ENCODE results near the gene TESK2.

TESK2 gene

DNA sequence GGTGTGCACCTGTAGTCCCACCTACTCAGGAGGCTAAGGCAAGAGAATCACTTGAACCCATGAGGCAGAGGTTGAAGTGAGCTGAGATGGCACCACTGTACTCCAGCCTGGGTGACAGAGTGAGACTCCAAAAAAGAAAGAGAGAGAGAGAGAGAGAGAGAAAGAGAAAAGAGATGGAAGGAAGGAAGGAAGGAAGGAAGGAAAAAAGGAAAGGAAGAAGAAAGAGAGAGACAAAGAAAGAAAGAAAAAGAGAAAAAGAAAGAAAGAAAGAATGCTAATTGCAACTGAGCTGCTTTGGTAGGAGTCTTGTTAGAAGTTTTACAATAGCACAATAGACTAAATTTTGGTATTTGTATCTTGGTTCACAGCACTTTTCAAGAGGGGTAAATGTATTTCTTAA, 25.7 kb downstream of the TESK2 start:
- DNase-seq, result no peak

DNA sequence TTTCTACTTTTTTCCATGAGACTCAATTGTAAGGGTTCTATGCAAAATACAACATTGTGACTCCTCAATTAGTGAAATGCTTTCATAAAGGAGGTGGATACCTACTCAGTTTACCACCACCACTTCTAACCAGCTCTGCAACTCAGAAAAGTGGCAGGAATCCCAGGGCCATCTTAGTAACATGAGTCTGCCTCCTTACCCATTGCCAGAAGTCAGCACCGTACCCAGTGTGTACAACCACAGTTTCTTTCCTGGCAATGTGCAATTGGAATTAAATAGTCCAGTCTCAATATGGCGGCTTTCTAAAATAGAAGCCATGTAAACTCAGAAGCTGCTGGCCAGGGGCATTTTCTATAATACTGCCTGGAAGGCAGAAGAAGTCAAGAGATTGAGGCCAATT, 32.1 kb downstream of the TESK2 start:
- DNase-seq, result no peak

DNA sequence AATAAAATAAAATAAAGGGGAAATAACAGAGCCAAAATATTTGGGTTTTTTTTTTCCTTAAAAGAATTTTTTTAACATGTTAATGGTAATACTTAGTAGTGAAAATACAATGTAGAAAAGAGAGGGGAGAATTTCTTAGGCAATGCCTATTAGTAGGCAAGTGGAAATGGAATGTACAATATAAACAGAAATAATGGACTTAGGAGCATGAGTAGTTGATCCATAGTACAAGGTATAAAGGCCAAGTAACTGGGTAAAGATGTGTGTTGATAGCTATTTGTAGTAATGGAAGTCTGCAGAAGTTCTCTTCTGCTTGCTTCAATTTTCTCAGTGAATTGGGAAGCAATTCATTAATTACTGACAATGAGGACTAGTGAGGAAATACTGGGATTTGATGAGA, 34.4 kb downstream of the TESK2 start:
- no peak for DNase-seq

DNA sequence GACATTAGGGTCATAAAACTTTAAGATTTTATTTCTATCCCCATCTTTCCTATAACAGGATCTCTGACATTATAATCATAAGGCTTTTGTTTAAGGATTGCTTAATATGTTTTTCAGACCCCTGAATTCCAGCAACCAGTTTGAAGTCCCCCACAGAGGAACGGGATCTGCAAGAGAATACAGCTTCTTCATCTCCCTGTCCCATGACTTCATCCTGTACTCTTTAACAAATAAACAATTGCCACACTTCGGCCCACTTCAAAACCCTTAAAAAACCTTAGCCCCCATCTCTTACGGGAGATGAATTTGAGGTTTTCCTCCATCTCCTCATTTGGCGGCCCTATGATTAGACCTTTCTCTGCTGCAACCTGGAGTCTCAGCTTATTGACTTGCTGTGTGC, 35.8 kb downstream of the TESK2 start:
- DNase-seq, result no peak

DNA sequence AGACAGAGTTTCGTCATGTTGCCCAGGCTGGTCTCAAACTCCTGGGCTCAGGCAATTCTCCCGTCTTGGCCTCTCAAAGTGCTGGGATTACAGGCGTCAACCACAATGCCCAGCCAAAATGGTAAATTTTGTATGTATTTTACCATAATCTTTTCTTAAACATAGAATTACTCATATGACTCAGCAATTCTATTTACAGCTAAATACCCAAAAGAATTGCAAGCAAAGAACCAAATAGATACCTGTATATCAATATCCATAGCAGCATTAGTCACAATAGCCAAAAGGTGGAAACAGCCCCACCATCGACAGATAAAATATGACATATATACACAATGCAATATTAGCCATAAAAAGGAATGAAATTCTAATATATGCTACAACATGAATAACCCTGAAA, 36.5 kb downstream of the TESK2 start:
- DNase-seq, result no peak

DNA sequence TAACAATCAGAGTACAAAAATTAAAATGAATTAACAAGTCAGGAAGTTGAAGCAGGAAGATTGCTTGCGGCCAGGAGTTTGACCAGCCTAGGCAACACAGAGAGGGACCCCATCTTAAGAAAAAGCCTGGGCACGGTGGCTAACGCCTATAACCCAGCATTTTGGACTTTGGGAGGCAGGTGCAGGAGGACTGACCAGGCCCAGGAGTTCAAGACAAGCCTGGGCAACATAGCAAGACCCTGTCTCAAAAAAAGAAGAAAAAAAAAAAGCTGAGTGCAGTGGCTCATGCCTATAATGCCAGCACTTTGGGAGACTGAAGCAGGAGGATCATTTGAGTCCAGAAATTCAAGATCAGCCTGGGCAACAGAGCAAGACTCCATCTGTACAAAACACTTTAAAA, 38.5 kb downstream of the TESK2 start:
- DNase-seq, result no peak

DNA sequence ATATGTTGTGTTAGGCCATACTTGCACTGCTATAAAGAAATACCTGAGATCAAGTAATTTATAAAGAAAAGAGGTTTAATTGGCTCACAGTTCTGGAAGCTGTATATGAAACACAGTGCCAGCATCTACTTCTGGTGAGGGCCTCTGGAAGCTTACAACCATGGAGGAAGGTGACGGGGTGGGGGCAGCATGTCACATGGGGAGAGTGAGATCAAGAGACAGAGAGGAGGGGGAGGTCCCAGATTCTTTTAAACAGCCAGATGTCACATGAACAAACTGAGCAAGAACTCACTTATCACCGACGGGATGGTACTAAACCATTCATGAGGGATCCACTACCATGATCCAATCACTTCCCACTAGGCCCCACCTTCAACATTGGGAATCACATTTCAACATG, 42.6 kb downstream of the TESK2 start:
- no peak for DNase-seq

DNA sequence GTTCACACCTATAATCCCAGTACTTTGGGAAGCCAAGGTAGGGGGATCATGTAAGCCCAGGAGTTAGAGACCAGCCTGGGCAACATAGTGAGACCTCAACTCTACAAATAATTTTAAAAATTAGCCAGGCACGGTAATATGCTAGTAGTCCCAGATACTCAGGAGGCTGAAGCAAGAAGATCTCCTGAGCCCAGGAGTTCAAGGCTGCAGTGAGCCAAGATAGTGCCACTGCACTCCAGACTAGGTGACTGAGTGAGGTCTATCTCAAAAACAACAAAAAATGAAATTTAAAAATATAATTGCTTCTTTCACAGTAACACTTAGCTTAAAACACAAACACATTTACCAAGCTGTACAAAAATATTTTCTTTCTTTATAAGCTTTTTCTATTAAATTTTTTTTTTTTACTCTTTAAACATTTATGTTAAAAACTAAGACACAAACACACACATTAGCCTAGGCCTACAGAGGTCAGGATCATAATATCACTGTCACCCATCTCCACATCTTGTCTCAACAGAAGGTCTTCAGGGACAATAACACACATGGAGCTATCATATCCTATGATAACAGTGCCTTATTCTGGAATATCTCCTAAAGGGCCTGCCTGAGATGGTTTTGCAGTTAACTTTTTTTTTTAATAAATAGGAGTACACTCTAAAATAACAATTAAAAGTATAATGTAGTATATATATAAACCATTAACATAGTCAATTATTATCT, 43.9 kb downstream of the TESK2 start:
- DNase-seq, result no peak

DNA sequence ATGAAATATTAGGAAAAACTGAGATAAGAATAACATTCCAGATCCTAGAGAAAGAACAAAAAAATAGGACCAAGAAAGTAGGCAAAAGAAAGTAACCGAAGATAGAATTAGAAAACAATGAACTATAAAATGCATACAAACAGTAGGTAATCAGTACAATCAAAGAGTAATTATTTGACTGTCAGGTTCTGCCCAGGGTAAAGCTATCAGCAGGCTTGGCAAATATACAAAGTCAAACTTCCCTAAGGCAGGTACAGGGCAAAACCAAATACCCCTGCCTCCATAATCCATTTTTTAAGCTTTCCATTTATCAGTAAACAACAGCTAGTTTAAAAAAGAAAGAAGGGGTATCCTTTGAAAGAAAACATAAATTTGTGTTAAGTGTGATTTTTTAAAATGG, 44.4 kb downstream of the TESK2 start:
- no peak for DNase-seq

DNA sequence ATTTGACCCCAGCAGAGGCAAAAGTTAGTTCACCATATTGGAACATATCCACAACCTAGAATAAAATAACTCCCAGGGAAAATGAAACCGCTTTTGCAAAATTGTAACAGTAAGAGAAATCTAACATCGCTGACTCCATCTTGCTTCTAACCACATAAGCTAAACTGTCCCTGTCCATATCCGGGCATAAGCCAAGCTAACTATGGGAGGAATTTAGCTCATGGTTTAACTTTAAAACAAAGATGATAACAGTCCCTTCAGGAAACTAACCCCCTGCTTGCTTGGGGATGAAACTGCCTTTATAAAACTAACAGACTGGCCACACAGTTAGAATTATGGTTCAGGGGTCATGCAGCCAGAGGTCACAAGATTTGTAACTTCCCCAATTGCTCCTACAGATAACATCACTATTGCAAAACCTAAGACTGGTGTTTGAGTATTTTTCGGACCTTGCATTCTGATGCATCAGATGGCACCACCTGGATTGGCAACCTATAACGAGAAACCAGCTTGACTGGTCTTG, 46.3 kb downstream of the TESK2 start:
- no peak for DNase-seq

DNA sequence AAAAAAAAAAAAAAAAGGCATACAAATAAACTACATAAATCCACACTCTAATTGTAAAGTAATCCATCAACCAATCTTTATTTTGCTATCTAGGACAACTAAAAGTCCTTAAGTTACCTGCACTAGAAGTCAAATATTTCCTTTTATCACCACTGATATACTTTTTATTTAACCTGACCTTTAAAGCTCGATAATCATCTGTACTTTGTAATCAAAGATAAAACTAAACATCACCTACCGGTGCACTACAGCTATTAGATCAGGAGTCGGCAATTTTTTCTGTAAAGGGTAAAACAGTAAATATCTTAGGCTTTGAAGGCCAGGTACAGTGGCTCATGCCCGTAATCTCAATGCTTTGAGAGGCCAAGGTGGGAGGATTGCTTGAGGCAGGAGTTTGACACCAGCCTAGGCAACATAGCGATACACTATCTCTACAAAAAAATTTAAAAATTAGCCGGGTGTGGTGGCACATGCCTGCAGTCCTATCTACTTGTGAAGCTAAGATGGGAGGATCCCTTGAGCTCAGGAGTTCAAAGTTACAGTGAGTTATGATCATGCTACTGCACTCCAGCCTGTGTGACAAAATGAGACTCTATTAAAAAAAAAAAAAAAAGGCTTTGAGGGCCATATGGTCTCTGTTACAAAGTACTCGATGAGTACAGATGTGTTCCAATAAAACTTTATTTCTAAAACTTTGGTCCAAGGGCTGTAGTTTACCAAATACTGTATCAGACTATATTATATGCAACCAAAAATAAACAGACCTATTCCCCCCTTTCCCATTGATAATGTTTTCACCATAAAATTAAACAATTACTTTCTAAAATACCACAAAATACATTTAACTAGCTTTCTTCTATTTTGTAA, 47.1 kb downstream of the TESK2 start:
- DNase-seq, result no peak

DNA sequence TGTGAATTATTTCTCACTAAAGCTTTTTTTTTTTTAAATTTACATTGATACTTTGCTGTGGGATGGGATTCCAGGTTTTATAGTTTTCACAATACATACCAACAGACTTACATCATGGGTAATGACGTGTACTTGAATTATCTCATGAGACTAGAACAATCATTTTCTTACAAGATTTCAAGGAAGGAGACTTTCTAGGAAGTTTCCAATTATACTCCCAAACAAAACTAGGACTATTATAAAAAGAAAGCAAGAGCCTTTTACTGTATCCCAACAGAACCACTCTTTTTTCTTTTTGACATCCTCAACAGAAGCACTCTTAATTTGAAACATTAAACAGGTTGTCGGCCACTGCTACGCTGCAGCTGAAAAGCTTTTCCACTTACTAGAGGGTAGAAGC, 48.7 kb downstream of the TESK2 start:
- no peak for DNase-seq

DNA sequence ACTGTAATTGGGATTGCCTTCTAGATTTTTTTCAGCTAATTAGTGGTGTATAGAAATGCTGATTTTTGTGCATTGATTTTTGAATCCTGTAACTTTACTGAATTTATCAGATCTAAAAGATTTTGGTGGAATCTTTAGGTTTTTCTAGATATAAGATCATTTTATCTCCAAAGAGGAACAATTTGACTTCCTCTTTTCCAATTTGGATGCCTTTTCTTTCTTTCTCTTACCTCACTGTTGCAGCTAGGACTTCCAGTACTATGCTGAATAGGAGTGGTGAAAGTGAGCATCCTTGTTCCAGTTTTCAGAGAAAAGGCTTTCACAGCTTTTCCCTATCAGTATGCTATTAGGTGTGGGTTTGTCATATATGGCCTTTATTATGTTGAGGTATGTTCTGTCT, 53.6 kb downstream of the TESK2 start:
- DNase-seq, result no peak

DNA sequence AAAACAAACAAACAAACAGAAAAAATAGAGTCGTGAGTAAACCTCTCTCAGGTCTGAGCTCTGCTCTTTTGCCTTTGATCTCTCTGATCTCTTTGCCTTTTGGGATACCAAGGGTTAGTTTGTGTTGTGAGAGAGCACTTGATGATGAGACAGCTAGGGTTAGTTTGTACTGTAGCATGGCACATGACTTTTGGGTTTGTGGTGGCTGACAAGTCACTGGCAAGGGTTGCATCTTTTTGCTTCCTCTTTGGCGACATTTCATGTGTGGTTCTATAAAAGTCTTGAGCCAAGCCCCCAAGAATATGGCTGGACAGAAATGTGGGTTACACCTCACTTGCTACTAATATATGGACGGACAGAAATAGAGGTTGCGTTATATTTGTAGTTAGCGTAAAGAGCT, 60.5 kb downstream of the TESK2 start:
- DNase-seq, result no peak

DNA sequence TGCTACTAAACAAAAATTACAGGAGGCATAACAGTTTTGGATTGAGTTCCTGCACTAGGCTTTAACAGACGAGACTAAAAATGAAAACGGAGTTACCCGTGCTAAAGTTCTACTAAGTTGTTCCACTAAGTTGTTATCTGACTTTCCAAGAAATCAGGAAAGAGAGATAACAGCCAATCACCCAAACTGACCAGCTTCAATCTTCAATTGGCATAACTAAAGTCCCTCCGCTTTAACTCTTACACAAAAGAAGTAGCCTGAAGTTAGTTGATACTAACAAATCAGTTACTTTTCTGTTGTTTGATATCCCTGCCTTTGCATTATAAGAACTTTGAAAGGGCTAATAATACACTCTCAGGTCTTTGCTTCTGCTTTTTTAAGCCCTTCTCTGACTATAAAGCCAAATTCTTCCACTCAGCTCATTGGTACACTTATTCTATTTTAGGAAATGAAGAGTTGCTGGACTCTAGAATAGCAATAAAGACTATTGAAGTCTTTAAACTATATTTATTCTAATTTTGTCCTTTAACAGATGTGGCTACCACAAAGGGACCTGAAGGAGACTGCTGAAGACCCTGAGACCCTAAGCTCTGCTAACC, 61.3 kb downstream of the TESK2 start:
- no peak for DNase-seq

DNA sequence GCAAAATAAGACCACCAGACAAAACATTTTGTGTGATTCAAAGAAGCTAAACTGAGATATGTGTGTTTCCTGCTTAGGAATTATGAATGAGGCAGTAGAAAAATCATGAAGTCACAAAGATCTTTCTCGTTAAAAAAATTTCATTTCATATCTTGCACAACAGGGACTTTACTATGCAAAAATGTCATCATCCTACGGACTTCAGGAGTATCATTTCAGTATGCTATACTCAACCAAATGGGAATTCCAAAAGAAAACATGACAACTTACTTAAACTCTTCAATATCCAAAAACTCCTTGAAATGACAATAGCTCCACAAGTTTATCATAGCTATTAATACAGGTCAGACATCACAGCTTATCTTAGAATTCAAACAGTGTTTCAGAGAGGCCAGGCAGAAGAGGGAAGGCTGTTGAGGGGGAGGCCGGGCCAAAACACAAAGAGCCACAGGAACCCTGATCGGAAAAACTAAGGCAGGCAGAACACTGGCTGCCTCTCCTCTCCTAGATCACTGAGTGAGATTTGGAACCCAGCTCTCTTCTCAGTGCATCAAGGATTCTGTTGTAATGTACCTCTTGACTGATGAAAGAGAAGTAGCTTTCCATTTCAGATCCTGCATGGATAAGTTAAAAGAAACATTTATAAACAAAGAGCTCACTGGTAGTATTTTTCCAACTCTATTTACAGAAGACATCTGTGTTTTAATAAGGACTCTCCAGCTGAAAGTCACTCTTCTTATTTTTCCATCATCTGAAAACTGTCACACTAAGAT, 66.9 kb downstream of the TESK2 start:
- DNase-seq, result no peak

DNA sequence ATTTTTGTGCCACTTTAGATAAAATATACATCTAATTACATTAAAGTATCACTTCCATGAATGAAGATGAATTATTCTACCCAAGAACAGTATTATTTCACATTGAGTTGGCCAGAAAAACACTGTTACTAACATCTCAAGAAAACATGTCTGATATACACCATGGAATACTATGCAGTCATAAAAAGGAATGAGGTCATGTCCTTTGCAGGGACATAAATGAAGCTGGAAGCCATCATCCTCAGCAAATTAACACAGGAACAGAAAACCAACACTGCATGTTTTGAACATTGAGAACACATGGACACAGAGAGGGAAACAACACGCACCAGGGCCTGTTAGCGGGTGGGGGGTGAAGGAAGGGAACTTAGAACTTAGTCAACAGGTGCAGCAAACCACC, 69.0 kb downstream of the TESK2 start:
- DNase-seq, result no peak

DNA sequence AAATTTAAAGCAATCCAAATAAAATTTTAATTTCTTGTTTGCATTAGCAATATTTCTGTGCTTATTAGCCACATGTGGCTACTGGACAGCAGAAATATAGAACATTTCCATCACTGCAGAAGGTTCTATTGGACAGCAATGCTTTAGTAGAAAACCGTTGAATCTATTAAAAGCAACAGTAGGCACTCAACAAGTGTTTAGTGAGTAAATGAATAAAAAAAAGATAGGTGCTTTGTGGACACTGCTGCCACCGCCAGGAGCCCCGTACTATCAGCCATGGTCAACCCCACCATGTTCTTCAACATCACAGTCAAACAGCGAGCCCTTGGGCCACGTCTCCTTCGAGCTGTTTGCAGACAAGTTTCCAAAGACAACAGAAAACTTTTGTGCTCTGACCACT, 76.2 kb downstream of the TESK2 start:
- DNase-seq, result no peak

DNA sequence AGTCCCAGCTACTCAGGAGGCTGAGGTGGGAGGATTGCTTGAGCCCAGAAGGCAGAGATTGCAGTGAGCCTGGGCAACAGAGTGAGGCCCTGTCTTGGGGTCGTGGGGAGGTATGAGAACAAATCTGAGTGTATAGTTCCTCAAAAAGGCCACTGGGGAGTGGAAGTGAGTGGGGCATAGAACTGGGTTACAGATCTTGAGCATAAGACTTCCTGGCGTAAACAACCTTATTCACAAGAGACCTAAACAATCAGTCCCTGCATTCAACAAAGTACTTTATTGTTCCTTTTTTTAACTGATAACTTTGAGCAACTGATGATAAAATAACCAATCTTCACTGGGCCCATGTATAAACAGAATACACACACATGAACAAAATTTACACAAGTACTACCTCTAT, 78.1 kb downstream of the TESK2 start:
- no peak for DNase-seq

DNA sequence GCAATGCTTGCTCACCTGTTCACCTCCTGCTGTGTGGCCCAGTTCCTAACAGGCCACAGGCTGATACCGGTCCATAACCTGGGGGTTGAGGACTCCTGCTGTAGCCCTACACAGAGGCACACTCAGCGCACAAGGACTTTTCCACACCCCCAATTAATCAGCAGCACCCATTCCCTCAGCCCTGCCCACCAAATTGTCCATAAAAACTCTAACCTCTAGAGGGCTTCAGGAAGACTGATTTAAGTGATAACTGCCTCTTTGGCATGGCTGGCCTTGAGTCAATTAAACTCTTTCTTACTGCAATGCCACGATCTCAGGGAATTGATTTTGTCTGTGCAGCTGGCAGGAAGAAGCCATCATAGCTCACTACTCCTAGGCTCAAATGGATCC, 79.5 kb downstream of the TESK2 start:
- DNase-seq, result no peak

DNA sequence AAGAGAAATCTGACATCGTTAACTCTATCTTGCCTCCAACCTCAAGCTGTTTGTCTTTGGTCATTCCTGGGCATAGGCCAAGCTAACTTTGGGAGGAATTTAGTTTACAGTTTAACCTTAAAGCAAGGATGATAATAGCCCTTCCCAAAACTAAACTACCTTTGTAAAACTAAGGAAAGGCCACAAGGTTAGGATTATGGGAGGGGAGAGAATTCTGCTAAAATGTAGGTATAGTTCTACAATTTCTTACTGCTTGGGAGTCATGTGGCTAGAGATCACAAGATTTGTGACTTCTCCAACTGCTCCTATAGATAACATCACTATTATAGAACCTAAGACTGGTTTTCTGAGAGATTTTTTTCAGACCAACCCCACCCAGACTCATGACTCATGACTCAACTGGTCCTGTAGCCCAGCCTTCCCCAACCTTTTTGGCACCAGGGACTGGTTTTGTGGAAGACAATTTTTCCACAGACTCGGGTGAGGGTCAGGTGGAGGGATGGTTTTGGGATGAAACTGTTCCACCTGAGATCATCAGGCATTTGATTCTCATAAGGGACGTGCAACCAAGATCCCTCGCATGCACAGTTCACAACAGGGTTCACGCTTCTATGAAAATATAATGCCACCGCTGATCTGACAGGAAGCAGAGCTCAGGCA, 80.0 kb downstream of the TESK2 start:
- no peak for DNase-seq

DNA sequence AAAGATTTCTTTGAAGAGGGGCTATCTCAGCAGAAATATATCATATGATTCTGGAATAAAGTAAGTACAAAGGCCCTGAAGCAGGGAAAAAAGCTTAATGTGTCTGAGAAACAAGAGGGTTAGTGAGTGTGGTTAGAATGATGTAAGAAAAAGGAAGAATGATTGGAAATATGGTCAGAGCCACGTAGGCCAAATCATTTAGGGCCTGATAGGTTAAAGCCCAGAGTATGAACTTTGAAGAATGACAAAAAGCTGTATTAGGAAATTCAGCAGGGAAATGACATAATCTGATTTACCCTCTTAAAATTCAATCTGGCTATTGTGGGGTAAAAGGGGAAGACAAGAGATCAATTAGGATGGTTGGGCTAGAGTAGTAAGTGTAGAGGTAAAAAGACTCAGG, 81.7 kb downstream of the TESK2 start:
- DNase-seq, result no peak
